Caco-2 (cell line): ENCODE results near the gene STRN. TPM values are rescaled to one million over a fixed set of nuclear protein-coding genes. Genes with fewer than 3 reads are reported as not detected.

Experiments
- BruUV-seq: library from RNA; stranded (reverse); fragments of 400-500 nt; replicated peaks from 2 replicates; lab custom pipeline; 2021; lab: Mats Ljungman, UMichigan
- CTCF ChIA-PET: fragments of 300-600 bp; sonication (Branson Sonifier 250); formaldehyde crosslinking; loops from one replicate; lab custom pipeline; 2022; ENCODE audit warnings: antibody characterized with exemption; lab: Charles Lee
- POLR2A ChIA-PET: fragments of 300-600 bp; sonication (Branson Sonifier 250); formaldehyde crosslinking; loops from one replicate; lab custom pipeline; 2022; ENCODE audit warnings: antibody characterized with exemption; lab: Charles Lee
- DNase-seq, 2 experiments: peaks; one replicate each; pipeline versions ENCODE4 v3.0.0 to v3.0.0-alpha.2; 2020 to 2022
- H3K27me3 ChIP-seq: replicated peaks from 2 replicates; pipeline ENCODE4 v1.6.0; 2011; ENCODE audit warnings: low read length; ENCODE audit not compliant: control insufficient read depth, insufficient read depth
- H3K36me3 ChIP-seq: 2 replicates; pipeline ENCODE4 v1.5.1; 2011; ENCODE audit warnings: low read length; ENCODE audit not compliant: control insufficient read depth, insufficient read depth
- H3K4me1 ChIP-seq: fragments of 250-450 bp; sonication (Bioruptor Pico); 2 replicates; pipeline ENCODE4 v1.5.1; 2020; ENCODE audit warnings: mild to moderate bottlenecking
- H3K4me3 ChIP-seq: 2 replicates; pipeline ENCODE4 v1.5.1; 2011; ENCODE audit warnings: low read depth, mild to moderate bottlenecking, control low read depth, low read length
- H3K9me3 ChIP-seq: fragments of 250-450 bp; sonication (Bioruptor Pico); 2 replicates; pipeline ENCODE4 v1.5.1; 2020; ENCODE audit warnings: mild to moderate bottlenecking, moderate library complexity
- H3K27ac Mint-ChIP-seq: one replicate; pipeline ENCODE4 v1.8.0; 2022; ENCODE audit warnings: mixed read lengths; ENCODE audit not compliant: unreplicated experiment
- H3K27me3 Mint-ChIP-seq: one replicate; pipeline ENCODE4 v1.8.0; 2022; ENCODE audit warnings: mixed read lengths; ENCODE audit not compliant: insufficient read depth, unreplicated experiment
- H3K36me3 Mint-ChIP-seq: one replicate; pipeline ENCODE4 v1.8.0; 2022; ENCODE audit warnings: mild to moderate bottlenecking, mixed read lengths; ENCODE audit not compliant: insufficient read depth, unreplicated experiment
- H3K4me1 Mint-ChIP-seq: one replicate; pipeline ENCODE4 v1.8.0; 2022; ENCODE audit warnings: low read depth, mixed read lengths; ENCODE audit not compliant: unreplicated experiment
- H3K4me3 Mint-ChIP-seq: one replicate; pipeline ENCODE4 v1.8.0; 2022; ENCODE audit warnings: mild to moderate bottlenecking, moderate library complexity, mixed read lengths; ENCODE audit not compliant: unreplicated experiment
- H3K9me3 Mint-ChIP-seq: one replicate; pipeline ENCODE4 v1.8.0; 2022; ENCODE audit warnings: mixed read lengths; ENCODE audit not compliant: unreplicated experiment
- intact Hi-C: fragments of 100-400 bp; cut with micrococcal nuclease; formaldehyde crosslinking; loops from one replicate; pipeline ENCODE4 v1.10.0; 2022; ENCODE audit not compliant: unreplicated experiment
- total RNA-seq: library from RNA; stranded (reverse); gene quantifications from 2 replicates; pipeline ENCODE4 v1.2.3, GENCODE V29; 2022
- TF ChIP-seq, protein P1 (sequence below), 2 experiments: fragments of 200-600 bp in 1 of 2; IDR thresholded peaks; 1 replicate in 1 of 2; 2 replicates in 1 of 2; pipeline versions ENCODE4 v1.5.1 to v1.8.0; 2011 to 2022; ENCODE audit warnings: antibody characterized with exemption in 1 of 2, control low read depth in 1 of 2, inconsistent platforms in 1 of 2, low read depth in 1 of 2, low read length in 1 of 2, mild to moderate bottlenecking in 1 of 2, moderate library complexity in 1 of 2; ENCODE audit not compliant: insufficient read depth in 1 of 2, severe bottlenecking in 1 of 2, unreplicated experiment in 1 of 2

The STRN gene
- total RNA-seq, 1 experiment from 2014 or later = 36.8 TPM

DNA sequence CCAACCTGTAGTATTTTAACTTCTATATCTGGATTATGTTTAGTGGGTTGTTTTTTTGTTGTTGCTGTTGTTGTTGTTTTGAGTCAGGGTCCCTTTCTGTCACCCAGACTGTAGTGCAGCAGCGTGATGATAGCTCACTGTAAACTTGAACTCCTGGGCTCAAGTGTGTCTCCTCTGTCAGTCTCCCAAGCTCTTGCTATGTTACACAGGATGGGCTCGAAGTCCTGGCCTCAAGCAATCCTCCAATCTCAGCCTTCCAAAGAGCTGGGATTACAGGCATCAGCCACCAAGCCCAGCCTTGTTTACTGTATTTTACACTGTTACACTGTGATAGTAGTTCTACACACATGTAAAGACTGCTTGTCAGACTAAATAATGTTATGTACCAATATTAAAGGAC, 9.7 kb upstream of the STRN start:
- Histone ChIP-seq H3K27me3 (no peaks in the 10 kb centered on the region), H3K4me3 (no peak overlapping the region), H3K4me1 (no peaks in the 10 kb centered on the region), H3K9me3 (no peaks in the 10 kb centered on the region), H3K36me3 (no peaks in the 10 kb centered on the region)
- no peak for DNase-seq
- H3K27ac Mint-ChIP-seq = no peak overlapping the region
- BruUV-seq = no TSS peak
- intact Hi-C loops = no loop called here
- H3K36me3 Mint-ChIP-seq = peaks cover 12% of the 10 kb centered on the region
- no peaks in the 10 kb centered on the region for H3K9me3 Mint-ChIP-seq
- no peaks in the 10 kb centered on the region for H3K4me1 Mint-ChIP-seq
- TF ChIP-seq, protein P1, sequence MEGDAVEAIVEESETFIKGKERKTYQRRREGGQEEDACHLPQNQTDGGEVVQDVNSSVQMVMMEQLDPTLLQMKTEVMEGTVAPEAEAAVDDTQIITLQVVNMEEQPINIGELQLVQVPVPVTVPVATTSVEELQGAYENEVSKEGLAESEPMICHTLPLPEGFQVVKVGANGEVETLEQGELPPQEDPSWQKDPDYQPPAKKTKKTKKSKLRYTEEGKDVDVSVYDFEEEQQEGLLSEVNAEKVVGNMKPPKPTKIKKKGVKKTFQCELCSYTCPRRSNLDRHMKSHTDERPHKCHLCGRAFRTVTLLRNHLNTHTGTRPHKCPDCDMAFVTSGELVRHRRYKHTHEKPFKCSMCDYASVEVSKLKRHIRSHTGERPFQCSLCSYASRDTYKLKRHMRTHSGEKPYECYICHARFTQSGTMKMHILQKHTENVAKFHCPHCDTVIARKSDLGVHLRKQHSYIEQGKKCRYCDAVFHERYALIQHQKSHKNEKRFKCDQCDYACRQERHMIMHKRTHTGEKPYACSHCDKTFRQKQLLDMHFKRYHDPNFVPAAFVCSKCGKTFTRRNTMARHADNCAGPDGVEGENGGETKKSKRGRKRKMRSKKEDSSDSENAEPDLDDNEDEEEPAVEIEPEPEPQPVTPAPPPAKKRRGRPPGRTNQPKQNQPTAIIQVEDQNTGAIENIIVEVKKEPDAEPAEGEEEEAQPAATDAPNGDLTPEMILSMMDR (IDR thresholded peaks at IDR 0.05; ENCODE audit: insufficient read depth in 1 of 2, low read depth in 1 of 2, low read length in 1 of 2, severe bottlenecking in 1 of 2, unreplicated experiment in 1 of 2) = no peak
- H3K4me3 Mint-ChIP-seq = no peak overlapping the region
- ChIA-PET POLR2A (no interaction called here), CTCF (no interaction called here)
- H3K27me3 Mint-ChIP-seq = no peaks in the 10 kb centered on the region

- Mint-ChIP-seq H3K27ac (no peak overlapping the region), H3K36me3 (peaks cover 12% of the 10 kb centered on the region), H3K27me3 (no peaks in the 10 kb centered on the region), H3K4me3 (no peak overlapping the region), H3K9me3 (no peaks in the 10 kb centered on the region), H3K4me1 (no peaks in the 10 kb centered on the region)
- ChIA-PET POLR2A (interaction anchor here (0.6 kb wide), 2 partner anchors 8 to 180 kb away, joined by 3 read pairs; no protein-coding TSS in a partner anchor), CTCF (interaction anchor here (0.6 to 0.7 kb wide), 2 partner anchors 73 to 107 kb away, joined by 3 to 4 read pairs; no protein-coding TSS in a partner anchor)
- BruUV-seq = no TSS peak
- TF ChIP-seq, protein P1 (IDR thresholded peaks at IDR 0.05; ENCODE audit: insufficient read depth in 1 of 2, low read depth in 1 of 2, low read length in 1 of 2, severe bottlenecking in 1 of 2, unreplicated experiment in 1 of 2) = no peak
- Histone ChIP-seq H3K9me3 (no peaks in the 10 kb centered on the region), H3K36me3 (no peaks in the 10 kb centered on the region), H3K4me3 (no peak overlapping the region), H3K27me3 (no peaks in the 10 kb centered on the region), H3K4me1 (no peaks in the 10 kb centered on the region)
- intact Hi-C loops = no loop called here
- no peak for DNase-seq
Measured at GRCh38 chr2:36975306-36975705, 9.0 kb upstream of the STRN start.

DNA sequence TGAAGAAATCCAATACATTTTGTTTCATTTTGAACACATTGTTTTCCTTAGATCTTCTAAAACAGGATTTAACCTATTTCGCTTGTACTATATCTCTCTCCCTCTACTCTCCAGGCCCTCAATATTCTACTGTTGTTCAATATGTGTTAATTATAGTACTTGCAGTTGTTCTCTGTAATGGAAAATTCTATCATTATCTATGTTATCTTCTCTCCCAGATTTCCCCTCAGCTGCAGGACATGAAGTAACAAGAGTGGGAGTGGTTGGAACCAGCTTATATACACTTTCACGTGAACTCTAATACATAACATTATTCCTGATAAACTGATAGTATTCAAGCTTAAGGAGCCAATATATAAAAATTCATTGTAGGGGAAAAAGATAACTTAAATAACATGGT, 7.0 kb upstream of the STRN start:
- no peak overlapping the region for H3K4me3 Mint-ChIP-seq
- no TSS peak for BruUV-seq

More for the DNA sequence above, 7.0 kb upstream of the STRN start:
- TF ChIP-seq, protein P1 (IDR thresholded peaks at IDR 0.05; ENCODE audit: insufficient read depth in 1 of 2, low read depth in 1 of 2, low read length in 1 of 2, severe bottlenecking in 1 of 2, unreplicated experiment in 1 of 2) = no peak
- no peaks in the 10 kb centered on the region for H3K36me3 ChIP-seq
- CTCF ChIA-PET = no interaction called here
- POLR2A ChIA-PET = no interaction called here
- H3K9me3 Mint-ChIP-seq = no peaks in the 10 kb centered on the region
- peaks cover 4% of the 10 kb centered on the region for H3K4me1 ChIP-seq
- intact Hi-C loops = no loop called here
- no peaks in the 10 kb centered on the region for H3K27me3 ChIP-seq
- DNase-seq = no peak
- H3K27ac Mint-ChIP-seq = no peak overlapping the region
- H3K36me3 Mint-ChIP-seq = peaks cover 1% of the 10 kb centered on the region
- H3K4me1 Mint-ChIP-seq = no peaks in the 10 kb centered on the region
- no peak overlapping the region for H3K4me3 ChIP-seq
- H3K9me3 ChIP-seq = no peaks in the 10 kb centered on the region
- no peaks in the 10 kb centered on the region for H3K27me3 Mint-ChIP-seq
